NCI-H187 (cell line): ENCODE data around the gene AZU1.

ENCODE experiments used
- DNase-seq, 2 experiments: peaks; one replicate each; lab custom pipeline; 2025; lab: John Stamatoyannopoulos, UW

Gene AZU1, protein sequence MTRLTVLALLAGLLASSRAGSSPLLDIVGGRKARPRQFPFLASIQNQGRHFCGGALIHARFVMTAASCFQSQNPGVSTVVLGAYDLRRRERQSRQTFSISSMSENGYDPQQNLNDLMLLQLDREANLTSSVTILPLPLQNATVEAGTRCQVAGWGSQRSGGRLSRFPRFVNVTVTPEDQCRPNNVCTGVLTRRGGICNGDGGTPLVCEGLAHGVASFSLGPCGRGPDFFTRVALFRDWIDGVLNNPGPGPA

DNA sequence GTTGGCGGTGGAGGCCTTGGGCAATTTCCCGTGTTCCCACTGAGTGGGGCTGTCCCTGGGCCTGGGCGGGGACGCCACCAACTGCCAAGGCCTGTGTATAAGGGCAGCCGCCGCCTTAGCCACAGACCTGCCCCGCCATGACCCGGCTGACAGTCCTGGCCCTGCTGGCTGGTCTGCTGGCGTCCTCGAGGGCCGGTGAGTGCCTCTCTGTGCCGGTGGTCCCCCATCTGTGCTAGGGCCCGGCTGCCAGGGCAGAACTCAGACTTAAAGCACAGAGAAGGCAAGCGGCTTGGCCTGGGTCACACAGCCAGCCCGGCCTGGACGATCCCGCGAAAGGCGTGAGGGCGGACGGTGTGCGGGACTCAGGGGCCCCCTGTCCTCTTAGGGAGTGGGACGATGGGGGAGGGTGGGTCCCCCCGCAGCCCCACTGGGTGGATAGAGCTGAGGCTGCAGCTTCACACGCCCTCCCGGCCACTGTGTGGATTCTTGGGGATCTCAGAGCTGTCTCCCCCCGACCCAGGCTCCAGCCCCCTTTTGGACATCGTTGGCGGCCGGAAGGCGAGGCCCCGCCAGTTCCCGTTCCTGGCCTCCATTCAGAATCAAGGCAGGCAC is at the start of gene AZU1:
TSS of gene AZU1 (plus strand) at position 128 of the 612 bp plus-strand sequence. CDS start at position 138, 10 bp downstream.
- no peak for DNase-seq

DNA sequence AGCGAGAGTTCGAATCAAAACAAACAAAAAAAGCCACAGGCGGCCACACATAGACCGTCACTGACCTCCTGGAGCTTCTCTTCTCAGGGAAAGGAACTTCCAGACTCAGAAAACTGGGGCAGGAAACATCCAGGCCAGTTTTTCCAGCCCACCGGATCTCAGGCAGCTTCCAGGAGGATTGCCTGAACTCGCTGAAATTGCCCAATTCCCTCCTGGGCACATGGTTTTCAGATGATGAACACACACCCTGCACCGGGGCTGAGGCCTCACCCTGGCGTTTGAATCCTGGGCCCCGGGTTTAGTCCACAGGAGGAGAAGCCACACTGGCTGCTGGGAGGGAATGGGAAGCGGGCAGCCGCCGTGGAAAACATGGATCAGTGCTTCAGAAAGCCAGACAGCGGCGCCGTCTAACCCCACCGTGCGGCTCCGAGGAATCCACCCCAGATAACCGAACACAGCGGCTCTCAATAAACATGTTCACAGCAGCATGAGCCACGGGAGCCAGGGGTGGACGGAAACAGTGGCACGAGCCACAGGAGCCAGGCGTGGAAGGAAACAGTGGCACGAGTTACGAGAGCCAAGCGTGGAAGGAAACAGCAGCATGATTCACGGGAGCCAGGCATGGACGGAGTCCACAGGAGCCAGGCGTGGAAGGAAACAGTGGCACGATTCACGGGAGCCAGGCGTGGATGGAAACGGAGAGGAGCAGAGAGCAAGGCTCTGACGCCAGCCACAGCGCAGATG is 48.6 kb upstream of the AZU1 start:
- DNase-seq = no peak

DNA sequence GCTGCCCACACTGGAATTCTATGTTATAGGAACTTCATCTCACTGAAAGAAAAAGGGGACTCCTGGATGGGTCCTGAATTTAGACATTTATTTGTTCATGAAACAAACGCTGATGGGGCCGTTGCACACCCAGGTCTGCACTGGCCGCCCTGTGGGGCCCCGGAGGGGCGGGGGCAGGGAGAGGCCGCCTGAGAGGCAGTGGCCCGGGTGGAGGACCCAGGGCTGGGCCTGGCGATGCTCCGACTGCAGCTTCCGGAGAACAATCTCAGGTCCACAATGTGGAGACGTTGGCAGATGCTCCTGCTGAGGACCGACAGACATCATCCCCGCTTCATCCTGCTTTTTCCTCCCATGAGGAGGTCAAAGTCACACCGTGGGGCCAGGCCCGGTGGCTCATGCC is 46.7 kb upstream of the AZU1 start:
- DNase-seq = no peak

DNA sequence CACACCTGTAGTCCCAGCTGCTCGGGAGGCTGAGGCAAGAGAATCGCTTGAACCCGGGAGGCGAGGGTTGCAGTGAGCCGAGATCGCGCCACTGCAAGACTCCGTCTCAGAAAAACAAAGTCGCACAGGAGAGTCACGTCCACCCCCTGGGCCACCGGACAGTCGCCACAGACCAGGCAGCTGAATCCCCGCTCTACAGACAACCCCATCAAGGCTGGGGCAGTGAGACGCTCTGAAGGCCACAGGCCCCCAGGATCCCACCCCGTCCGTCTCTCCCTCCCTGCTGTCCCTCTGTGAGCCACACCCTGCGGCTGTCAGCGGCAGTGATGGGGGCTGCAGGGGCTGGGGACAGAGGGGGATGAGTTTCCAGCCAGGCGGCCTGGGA is 45.8 kb upstream of the AZU1 start:
- DNase-seq = no peak

DNA sequence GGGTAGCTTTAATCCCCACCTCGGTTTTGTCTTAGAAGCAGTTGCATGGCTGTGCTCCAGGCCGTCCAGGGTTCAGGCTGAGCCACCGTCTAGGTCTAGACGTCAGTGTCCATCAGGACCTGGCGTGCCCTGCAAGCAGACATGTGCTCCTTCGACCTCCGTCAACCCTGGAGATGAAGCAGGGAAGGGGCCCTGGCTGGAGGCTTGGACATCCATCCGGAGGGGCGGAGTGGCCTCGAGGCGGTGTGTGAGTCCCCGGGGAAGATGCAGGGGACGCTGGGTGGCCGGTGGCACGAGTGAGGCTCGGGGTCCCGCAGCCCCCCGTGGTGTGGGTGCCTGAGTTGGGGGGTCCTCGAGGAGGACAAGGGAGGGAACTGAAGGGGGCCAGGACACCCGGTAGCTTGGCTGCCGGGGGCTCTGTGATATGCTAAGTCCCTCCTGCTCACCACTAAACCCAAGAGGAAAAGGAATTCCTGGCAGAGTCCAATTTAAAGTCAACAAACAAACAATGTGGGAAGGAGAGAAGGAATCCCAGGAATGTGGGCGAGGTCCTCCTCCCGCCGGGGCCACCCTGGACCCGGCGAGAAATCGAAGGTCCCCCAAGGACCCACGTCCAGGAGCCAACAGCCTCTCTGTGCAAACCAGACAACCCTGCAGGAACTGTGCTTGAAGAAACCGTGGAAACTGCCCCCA is 45.3 kb upstream of the AZU1 start:
- DNase-seq = no peak

DNA sequence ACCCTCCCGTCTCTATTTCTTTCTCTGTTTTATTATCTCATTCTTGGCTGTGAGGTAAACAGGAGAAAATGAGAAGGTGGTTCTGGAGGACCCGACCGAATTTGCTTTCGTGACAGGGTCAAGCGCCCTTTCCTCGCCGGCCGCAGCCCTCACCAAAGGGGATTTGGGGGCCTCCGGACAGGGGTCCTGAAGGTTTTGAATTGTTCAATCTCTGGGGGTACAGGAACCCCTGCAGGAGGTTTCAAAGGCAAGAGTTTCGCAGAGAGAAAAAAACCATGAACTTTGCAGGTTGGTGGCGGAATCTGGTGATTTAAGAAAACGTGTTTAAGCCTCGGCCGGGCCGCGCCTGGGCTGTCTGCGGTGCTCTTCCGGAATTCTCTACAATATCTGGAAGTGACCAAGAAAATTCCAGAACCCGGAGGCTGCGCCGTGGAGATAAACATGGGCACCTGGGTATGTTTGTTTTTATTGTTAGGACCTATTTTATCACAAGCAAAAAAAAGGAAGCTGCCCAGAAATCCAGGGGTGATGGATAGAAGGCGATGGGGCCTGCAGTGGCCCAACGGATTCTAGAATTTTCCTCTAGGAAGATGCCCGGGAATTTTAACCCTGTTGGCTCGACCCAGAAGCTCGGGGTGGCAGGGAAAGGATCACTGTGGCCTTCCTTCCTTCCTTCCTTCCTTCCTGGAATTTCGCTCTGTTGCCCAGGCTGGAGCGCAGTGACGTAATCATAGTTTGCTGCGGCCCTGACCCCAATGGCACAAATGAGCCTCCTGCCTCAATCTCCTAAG is 44.6 kb upstream of the AZU1 start:
- DNase-seq = no peak

DNA sequence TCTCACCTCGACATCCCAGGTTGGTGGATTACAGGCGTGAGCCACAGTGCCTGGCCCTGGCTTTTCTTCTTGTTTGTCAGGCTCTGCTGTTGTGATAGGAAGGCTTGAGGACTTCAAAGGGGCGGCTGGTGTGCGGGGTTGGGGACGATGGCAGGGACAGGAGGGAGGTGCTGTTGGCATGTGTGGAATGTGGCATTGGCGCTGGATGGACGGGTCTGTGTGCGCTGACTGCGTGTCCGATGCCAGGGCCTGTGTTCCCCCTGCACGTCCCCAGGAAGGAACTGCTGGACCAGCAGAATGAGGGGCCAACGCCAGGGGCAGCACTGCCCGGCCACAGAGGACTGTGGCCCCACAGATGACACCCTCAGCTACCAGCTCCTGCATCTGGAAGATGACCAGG is 43.1 kb upstream of the AZU1 start:
- DNase-seq = no peak

DNA sequence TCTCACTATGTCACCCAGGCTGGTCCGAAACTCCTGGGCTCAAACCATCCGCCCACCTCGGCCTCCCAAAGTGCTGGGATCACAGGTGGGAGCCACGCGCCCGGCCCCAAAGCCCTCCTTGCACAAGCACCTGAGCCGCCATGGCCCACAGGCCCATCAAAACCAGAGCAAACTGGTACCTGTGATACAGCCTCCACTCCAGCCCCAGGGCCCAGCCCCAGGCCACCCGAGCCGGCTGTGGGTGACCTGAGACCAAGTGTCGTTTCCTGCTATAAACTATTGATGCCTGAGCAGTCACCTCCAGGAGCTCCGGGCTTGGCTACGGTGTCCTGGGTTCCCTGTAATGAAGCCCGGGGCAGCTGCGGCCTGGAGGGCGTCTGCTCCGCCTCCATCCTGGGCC is 40.1 kb upstream of the AZU1 start:
- no peak for DNase-seq

DNA sequence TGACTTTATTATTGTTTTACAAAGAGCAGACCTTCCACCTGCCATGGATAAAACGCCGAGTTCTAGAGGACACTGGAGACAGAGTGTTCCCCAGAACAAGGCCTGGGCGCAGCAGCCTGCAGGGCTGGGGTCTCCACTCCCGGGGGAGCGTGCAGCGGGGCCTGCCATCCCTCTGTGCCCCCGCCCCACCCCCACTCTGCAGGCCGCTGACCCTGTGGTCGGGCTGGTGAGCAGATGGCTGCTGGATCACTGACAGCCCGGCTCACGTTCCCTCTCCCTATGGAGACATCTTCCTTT is 39.0 kb upstream of the AZU1 start:
- no peak for DNase-seq

DNA sequence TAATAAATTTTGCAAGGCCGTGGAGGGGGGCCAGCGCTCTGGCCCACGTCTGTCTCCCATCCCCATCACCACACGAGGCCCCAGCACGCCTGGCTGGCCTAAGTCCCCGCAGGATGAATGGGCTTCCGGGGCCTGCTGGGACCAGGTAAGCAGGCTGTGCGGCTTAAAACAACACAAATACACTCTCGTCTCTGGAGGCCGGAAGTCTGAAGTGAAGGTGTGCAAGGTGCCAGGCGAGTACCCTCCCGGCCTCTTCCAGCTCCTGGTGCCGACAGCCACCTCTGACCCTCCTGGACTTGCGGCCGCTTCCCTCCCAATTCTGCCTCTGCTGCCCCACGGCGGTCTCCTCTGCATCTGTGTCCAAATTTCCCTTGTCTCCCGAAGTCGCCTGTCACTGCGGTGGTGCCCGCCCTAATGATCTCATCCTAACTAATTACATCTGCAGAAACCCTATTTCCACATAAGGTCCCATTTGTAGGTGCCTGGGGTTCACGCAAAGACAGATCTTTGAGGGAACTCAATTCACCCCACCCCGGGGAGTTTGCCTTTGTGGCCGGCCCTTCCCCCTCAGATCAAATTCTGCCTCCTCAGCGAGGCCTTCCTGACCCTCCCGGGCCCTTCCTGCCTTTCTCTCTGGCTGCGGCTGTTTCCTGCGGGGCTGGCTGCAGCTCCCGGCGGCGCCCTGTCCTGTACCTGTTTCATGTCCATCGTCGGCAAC is 38.5 kb upstream of the AZU1 start:
- DNase-seq = no peak

DNA sequence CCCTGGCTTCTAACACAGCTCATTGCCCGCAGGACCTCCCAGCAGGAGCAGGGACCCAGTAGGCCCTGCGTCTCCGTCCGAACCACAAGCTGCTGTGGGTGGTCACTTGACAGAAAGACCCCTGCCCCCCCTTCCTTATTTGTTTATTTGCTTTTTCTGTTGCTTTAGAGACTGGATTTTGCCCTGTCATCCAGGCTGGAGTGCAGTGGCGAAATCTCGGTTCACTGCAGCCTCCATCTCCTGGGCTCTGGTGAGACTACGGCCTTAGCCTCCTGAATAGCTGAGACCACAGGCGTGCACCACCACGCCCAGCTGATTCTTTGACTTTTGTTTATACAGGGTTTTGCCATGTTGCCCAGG is 38.0 kb upstream of the AZU1 start:
- DNase-seq = no peak

DNA sequence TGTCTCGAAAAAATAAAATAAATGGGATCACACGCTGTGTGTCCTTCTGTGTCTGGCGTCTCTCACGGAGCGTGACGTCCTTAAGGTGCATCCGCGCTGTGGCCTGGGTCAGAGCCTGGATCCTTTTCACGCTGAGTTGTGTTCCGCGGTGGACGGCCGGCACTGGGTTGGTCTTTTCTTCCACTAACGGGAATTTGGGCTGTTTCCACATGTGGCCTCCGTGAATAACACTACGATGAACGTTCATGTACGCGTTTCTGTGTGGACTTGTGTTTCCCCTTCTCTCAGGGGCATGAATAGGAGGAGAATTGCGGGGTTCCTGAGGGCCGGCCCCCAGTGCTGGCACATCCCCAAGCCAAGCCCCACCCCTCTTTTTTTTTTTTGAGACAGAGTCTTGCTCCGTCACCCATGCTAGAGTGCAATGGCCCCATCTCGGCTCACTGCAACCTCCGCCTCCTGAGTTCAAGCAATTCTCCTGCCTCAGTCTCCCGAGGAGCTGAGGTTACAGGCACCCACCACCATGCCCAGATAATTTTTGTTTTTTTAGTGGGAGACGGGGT is 36.5 kb upstream of the AZU1 start:
- DNase-seq = no peak

DNA sequence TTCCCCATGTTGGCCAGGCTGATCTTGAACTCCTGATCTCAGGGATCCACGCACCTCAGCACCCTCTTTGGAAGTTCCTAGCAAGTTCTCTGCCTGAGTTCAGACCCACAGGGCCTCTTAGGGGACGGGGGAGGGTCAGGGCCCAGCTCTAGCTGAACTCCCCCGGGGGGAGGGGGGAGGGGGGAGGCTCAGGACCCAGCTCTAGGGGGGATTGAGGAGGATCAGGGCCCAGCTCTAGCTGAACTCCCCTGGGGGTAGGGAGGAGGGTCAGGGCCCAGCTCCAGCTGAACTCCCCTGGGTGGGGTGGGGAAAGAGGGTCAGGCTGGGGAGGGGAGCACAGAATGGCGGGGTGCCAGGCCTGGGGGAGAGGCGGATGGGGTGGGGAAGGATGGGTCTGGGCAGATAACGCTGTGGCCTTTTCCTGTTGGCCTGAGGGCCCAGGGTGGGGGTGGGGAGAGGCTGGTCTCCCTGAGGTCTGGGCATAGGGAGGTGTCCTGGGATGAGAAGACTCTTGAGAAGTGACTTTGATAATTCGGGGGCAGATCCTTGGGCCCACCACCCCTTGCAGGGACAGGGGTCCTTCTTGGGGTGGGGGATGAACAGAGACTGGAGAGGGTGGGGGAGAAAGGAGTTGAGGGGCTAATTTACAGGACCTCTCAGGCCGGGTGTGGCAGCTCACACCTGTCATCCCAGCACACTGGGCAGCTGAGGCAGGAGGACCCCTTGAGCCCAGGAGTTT is 35.9 kb upstream of the AZU1 start:
- DNase-seq = no peak

DNA sequence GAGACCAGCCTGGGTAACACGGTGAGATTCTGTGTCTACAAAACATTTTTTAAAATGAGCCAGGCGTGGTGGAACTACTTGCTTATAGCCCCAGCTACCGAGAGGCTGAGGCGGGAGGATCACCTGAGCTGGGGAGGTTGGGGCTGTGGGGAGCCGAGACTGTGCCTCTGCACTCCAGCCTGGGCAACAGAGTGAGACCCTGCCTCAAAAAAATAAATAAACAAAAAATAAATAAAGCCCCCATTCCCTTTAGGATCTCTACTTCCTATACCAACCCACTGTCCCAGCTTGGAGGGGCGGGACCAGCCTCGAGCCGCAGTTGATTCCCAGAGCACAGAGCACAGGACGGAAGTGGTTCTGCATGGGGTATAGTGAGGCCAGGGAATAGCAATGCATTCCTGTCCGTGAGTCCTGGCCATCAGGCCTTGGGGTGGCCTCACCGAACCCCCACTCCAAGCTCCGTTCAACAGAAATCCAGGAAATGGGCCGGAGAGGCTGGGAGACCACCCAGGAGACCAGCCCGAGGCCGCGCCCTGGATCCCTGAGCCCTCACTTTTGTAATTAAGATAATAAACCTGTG is 35.2 kb upstream of the AZU1 start:
- no peak for DNase-seq

DNA sequence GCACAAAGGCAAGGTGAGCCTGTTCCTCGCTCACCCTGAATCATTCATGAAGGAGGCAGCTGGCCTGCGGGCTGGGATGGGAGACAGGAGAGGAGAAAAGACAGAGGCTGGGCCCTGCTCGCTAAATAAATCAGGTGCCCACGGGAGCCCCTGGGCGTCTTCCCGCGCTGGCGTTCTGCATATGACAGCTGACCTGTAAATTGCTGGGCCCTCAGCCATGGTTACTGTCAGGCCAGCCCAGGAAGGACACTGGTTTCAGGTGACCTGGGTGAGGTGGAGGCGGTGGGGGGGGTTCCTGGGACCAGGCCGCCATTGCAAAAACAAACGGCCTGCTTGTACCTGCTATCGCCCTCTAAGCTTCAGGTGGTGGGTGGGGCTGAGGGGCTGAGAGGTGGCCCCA is 33.8 kb upstream of the AZU1 start:
- no peak for DNase-seq

DNA sequence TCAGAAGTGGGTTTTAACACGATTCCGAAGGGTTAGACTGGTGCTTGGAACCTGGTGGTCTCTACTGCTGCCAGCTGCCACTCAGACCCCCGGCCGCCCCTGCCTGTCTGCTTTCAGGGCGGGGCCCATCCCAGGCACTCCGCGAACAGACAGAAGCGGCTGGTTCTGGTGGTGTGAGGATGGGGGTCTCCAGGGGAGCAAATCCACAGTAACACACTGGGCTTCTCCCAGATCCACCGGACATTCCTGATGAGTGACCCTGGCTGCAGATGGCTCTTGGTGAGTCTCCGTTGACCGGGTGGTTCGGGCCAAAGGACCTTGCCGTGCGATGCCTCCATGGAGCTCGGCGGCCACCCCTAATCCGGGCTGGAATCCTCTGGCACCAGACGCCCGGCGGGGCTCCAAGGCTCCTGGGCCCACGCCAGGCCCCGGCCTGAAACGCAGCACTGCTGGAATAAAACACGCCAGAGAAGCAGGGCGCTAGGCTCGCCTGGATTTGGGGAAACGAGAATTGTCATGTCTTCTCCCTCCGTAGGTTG is 32.5 kb upstream of the AZU1 start:
- no peak for DNase-seq

DNA sequence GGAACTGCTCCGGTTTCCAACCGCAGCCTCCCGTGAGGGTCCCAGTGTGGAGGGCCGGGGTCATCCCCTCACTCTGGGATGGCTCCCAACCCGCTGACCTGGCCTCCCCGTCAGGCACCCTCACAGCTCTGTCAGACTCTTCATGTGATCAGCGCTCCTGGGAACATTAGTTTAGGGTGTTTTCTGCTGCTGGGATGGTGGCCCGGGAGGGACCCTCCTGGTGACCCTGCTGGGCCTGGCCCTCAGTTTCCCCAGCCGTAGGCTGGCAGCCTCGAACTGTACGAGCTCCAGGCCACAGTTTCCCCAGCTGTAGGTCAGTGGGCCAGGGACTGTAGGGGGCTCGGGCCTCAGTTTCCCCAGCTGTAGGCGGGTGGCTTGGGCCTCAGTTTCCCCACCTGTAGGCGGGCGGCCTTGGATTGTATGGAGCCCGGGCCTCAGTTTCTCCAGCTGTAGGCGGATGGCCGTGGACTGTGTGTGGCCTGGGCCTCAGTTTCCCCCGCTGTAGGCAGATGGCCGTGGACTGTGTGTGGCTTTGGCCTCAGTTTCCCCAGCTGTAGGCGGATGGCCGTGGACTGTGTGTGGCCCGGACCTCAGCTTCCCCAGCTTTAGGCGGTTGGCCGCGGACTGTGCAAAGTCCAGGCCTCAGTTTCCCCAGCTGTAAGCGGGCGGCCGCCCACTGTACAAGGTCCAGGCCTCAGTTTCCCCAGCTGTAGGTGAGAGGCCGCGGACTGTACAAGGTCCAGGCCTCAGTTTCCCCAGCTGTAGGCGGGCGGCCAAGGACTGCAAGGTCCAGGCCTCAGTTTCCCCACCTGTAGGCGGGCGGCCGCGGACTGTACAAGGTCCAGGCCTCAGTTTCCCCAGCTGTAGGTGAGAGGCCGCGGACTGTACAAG is 31.7 kb upstream of the AZU1 start:
- DNase-seq = no peak

DNA sequence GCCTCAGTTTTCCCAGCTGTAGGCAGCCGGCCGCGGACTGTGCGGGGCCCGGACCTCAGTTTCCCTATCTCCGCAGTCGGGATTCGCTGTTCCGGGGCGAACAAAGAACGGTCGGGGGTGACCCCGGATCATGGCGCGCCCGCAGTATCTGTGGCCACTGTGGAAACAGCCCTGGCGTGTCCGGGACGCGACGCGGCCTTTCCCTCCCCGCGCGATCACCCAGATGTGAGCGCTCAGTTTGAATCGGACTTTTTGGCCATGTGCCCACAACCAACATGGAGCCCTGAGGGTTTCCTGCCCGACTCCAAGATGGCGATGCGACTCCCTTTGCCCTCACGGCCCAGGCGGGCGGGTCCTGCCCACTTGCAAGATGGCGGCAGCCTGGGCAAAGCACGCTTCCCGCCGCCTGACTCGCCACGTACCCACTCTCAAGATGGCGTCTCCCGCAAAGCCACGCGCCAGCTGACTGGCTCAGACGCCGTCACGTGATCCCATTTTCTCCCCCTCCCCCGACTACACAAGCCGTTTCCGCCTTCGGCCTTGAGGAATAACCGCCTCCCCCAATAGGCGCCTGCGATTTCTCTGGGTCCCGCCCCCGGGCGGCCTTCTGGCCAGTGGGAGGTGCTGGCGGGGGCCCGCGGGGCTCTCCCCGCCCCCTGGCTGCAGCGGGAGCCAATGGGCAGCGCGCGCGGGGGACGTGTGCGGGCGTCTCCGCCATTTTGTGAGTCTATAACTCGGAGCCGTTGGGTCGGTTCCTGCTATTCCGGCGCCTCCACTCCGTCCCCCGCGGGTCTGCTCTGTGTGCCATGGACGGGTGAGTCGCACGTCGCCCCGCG is 30.7 kb upstream of the AZU1 start, which contains the start of gene PTBP1:
TSS of gene PTBP1 (plus strand) at position 761 of the 836 bp plus-strand sequence. CDS start at position 807, 46 bp downstream.
- DNase-seq = peak; percentile 98 to 100
